GM04504 (cell line): ENCODE data around the gene SNX13.
"Not testable (repeated sequence)": the region's sequence is repeated elsewhere in the genome, so short reads cannot be mapped to it uniquely, and the experiment has no call there.

Source experiments
- DNase-seq: peaks from one replicate; pipeline ENCODE4 v3.0.0-alpha.2; 2012; ENCODE audit warnings: low read depth

SNX13 gene

DNA sequence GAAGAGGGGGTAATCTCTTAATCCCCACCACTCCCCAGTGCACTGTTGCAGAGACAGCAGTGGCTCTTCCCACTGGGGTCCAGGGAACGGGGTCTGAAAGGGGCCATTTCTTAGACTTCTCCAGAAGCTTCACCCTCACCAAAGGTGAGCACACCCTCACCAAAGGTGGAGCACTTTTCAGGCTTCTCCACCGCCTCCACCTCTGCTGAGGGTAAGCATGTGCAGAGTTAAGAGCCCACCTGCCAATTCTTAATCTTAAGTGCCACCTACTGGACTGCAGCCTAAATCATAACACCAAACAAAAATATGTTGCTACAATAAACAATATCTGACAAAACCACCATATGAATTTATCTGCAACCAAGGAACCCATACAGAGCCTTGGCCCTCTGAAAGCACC, 27.0 kb downstream of the SNX13 start:
- DNase-seq = no peak

DNA sequence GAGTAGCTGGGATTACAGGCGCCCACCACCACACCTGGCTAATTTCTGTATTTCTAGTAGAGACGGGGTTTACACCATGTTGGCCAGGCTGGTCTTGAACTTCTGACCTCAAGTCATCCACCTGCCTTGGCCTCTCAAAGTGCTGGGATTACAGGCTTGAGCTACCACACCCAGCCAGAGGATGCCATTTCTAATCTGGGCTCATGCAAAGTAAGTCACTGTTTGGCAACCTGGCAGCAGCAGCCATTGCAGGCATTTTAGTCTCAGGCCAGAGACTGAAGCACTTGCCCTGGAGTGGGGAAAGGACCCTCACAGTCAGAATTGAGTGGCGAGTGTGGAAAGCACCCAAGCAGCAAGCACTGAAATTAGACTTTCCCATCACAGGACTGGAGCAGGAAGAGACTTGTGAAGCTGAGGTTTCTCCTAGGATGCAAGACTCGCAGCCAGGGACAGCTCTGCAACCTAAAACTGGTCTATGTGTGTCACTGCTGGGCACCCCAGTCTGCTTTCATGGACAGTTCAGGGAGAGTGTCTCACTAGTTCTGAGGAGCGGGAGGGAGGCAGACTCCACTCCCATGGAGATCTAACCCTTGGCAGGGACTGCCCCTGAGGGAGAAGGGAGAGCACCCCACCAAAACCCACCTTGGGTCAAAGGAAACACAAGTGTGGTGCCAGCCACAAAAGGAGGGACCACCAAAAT, 27.6 kb downstream of the SNX13 start:
- no peak for DNase-seq

DNA sequence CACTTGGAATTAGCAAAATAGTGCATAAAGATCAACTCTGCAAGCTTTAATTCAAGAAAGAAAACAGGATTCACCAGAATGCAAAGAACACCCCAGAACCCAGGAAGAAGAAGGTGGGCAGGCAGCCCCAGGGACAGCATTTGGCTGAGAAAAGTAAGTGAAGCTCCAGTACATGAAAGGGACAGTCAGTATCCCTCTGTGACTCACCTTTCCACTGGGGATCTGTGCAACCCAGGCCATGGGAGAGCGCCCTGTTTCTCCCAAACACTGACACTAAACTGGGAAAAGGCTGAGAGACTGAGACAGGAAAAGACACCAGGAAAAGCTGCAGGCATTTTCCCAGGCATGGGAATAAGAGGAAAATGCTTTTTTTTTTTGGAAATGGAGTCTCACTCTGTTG, 28.2 kb downstream of the SNX13 start:
- no peak for DNase-seq

DNA sequence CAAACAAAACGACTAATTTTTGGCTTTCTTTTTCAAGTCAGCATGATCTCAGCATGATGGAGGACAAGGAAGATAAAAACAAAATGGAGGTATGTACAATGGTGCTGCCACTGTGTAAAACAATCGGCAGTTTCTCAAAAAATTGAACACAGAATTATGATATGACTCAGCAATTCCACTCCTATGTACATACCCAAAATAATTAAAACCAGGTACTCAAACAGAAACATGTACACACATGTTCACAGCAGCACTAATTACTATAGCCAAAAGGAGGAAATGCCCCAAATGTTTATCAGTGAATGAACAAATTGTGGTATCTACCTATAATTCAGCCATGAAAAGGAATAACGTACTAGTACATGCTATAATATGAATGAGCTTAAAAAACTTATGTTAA, 29.9 kb downstream of the SNX13 start:
- no peak for DNase-seq

DNA sequence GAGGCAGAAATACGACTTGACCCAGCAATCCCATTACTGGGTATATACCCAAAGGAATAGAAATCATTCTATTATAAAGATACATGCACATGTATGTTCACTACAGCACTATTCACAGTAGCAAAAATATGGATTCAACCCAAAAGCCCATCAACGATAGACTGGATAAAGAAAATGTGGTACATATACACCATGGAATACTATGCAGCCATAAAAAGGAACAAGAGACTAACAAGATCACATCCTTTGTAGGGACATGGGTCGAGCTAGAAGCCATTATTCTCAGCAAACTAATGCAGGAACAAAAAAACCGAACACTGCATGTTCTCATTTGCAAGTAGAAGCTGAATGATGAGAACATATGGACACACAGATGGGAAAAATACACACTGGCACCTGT, 31.0 kb downstream of the SNX13 start:
- not testable (repeated sequence) for DNase-seq

DNA sequence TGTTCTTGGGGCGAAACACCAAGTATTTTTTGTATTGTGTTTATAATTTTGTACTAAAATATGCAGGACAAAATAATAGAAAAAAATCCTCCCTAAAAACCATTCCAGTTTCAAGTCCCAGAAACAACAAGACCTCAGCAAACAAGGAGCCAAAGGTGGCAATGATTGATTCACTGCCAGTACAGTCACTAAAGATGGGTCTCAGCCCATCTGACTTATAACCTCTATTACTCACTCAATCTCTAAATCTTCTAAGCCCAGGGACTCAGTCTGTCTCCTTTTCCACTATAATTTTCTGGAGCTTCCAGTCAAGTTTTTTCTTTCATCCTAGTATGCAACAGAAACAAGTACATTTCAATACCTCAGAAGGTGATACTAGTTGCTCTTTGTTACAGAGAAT, 33.3 kb downstream of the SNX13 start:
- DNase-seq = no peak

DNA sequence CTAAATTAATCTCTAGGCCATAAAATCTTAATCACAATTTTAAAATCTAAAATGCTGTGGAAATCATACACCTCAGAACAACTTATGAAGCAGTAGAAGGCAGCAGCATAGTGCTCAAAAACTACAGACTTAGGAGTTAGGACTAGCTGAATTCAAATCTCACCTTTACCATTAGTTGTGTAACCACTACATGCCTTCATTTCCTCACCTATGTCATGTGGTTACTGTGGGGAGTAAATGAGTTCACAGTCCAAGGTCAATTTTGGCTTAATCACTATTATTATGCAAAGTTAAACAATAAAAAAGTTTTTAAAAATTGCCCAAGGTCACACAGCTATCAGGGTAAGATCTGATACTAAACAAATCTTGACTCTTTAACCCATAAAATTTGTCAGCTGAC, 37.0 kb downstream of the SNX13 start:
- no peak for DNase-seq

DNA sequence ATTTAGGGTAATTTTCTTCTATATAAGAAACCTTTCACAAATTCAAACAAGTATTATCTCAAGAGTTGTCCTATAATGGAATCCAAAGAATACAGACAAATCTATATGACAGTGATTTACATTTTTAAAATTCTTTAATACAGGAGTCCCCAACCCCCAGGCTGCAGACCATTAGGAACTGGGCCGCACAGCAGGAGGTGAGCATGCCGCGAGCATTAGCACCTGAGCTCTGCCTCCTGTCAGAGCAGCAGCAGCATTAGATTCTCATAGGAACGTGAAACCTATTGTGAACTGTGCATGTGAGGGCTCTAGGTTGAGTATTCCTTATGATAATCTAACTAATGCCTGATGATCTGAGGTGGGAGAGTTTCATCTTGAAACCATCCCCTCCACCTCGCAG, 37.7 kb downstream of the SNX13 start:
- DNase-seq = no peak

DNA sequence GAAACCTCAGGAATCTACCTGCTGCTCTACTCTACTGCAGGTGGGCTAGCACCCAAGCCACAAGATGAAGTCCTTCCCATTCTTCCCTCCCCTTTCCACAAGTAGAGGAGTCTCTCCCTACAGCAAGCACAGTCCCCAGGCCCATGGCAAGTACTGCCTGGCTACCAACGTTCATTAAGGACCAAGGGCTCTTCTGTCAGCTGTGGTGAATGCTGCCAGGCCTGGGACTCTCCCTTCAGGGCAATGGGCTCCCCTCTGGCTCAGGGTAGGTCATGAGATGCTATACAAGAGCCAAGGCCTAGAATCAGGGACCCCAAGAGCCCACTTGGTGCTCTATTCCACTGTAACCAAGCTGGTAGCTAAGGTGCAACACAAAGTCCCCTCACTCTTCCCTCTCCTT, 39.8 kb downstream of the SNX13 start:
- DNase-seq = no peak

DNA sequence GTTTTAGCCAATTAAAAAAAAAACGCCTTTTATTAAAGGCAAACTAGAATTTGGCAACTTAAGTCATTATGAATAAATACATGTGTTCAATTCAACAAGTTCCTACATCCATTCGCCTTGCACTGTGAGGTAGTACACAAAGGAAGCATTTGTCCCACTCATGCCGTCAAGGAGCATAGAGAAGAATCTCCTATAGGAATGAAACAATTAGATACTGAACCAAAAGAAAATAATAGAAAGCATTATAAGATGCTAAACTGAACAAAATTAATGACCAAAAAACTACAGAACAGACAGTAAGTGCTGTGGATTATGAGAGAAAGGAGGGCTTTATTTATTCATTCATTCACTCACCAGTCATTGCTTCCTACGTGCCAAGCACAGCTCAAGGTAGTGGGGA, 42.2 kb downstream of the SNX13 start:
- DNase-seq = no peak

DNA sequence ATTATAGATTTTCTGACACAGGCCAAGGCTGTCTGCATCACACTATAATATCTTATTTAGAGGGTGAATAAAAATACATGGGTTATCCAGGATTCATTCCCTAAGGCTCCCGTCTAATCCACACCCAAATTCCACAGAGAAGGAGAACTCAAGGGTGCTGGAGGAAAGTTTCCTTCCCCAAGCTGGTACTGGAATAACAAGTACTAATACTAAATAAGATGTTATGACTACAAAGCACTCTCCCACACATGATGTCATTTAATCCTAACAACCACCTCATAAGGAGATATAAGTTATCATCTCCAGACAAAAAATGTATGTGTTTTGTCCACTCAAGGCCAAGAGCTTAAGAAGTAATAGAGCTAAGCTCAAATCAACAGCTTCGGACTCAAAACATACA, 53.0 kb downstream of the SNX13 start:
- DNase-seq = no peak

DNA sequence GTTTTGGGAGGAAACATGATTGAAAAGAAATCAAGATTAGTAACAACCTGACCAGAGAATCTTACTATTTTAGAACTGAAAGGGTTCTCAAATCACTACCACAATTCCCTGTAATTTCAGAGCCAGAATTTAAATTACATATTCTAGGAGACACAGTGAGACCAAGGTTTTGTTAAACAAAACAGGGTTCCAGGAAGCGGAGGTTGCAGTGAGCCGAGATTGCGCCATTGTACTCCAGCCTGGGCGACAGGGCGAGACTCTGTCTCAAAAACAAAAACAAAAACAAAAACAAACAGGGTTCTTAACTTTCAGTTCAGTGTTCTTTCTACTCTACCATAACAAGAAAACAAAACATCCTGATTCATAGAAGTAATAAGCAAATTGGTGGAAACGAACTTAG, 57.6 kb downstream of the SNX13 start:
- DNase-seq = no peak

DNA sequence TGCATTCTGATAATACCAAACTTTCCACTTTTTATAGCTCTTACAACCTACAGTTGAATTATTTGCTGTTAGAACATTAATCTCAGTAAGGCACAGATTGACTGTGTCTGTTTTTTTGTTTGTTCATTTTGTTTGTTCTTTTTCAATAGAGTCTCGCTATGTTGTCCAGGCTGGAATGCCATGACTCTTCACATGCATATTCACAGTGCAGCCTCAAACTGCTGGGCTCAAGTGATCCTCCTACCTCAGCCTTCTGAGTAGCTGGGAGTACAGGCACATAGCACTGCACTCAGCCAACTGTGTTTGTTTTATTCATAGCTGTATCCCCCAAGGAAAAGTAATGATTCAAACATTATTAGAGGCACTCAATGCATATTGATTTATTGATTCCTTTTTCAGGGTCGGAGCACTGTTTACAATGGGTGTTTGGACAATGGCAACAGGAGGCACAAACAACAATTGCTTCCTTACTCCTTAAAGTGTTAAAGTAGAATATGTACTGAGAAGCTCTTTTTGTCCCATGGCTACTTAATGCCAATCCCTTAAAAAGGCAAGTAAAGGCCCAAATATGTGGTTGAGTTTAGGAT, 61.1 kb downstream of the SNX13 start:
- DNase-seq = no peak

DNA sequence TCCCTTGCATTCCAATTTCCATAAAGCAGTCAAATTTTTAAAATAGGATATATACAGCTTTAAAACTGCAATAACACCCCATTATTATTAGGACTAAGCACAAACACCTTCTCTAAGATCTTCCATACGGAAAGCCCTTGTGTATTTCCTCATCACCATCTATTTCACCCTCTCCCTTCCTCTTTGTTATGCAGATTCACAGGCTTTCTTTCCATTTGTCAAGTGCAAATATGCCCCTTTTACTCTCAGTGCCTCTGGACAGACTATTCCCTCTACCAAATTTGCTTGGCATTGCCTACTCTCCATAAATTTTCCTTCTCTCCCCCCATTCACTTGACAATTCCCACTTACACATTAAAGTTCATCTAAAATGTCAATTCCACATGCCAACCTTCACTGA, 61.7 kb downstream of the SNX13 start:
- no peak for DNase-seq

DNA sequence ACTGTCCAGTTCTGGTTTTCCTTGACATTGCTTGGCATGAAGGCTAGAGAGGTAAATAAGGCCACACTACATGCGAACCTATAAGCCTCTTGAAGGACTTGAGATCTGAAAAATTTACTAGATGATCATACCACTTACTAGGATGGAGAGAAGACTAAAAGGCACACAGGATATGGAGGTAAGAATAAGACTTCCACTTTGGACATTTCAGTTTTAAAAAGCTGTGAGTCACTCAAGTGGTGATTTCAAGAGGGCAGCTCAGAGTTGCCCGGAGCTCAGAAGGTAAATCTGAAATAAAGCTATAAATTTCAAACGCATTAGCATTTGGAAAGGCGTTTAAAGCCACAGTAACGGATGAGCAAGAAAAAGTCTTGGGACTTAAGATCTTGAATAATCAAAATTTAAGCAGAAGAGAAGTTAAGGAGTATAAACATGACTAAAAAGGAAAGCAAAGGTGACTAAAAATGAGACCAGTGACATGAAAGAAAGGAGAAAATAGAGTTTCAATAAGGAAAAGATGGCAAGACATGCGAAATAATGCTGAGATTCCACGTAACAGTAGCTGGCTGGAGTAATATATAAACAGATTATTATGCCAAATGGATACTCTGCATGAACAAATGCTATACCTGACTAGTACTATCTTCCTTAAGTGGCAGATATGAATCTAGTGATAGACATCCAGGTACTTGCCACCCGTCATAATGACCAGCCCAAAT, 68.3 kb downstream of the SNX13 start:
- no peak for DNase-seq

DNA sequence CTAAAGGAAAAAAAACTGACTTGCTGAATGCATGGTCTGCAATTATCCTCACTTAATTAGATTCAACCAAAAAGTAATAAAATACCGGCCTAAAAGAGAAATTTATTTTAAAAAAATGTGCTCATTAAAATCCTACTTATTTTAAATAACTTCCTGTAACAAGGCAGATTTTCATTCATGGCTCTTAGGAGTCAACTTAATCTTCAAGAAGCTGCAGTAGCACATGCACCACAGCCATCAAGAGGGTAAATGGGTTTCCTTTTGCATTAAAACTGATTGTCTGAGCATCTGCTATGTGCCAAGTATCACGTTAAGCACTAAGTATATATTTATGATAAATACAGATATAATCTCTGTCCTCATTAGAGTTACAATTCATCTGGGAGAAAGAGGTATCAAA, 69.9 kb downstream of the SNX13 start:
- no peak for DNase-seq

DNA sequence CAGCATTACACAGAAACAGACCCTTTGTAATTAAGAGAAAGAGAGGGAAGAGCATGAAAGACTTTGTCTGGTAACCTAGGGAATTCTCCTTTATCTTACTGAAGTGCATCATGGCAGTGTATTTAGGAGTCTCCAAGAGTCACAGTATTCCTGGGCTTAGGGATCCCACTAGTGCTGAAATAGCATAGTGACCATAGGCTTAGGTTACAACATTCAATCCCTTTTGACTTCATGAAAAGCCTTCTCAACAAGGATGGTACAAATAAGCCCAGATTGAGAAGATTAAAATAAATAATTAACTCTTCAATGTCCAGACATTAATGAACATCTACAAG, 76.5 kb downstream of the SNX13 start:
- DNase-seq = no peak

DNA sequence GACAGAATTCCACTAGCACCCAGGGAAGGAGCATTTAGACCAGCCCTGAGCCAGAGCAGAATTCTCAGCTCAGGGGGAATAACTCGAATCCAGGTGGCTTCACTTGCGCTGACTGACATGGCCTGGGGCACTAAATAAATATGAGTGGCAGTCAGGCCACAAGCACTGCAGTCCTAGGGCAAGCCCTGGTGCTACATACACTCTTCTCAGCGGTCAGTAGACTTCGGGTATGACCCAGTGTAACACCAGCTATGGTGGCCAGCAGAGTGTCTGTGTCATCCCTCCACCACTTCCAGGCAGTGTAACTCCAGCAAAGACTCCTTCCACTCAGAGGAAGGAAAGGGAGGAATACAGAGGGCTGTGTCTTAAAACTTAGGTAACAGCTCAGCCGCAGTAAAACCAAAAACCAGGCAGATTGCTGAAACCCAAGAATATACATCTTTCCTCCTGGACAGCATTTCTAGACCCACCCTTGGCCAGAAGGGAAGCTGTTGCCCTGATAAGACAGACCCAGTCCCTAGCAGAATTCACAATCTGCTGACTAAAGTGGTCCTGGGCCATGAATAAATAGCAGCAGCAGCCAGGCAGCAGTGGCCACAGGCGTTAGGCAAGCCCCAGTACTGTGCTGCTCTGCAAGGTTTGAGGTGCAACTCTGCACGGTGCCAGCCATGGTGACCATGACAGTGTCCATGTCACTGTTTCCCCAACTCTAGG, 77.0 kb downstream of the SNX13 start:
- DNase-seq = no peak

DNA sequence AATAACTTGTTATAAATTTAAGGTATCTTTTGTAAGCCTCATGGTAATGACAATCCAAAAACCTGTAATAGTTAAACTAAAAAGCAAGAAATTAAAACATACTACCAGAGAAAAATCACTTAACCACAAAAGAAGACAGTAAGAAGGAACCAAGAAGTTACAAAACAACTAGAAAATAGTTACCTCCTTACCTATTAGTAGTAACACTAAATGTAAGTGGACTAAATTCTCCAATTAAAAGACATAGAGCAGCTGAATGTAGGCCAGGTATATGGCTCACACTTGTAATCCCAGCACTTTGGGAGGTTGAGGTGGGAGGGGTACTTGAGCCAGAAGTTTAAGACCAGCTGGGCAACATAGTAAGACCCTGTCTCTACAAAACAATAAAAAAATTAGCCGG, 84.0 kb downstream of the SNX13 start:
- DNase-seq = no peak

DNA sequence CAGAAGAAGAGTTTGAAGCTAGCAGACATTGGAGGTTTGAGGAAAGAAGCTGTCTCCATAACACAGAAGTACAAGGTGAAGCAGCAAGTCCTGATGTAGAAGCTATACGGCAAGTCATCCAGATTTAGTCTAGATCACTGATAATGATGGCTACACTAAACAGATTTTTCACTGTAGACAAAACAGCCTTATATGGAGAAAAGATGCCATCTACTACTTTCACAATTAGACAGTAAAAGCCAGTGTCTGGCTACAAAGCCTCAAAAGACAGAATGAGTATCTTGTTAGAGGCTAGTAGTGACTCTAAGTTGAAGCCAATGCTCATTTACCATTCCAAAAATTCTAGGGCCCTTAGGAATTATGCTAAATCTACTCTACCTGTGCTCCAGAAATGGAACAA, 85.1 kb downstream of the SNX13 start:
- no peak for DNase-seq

DNA sequence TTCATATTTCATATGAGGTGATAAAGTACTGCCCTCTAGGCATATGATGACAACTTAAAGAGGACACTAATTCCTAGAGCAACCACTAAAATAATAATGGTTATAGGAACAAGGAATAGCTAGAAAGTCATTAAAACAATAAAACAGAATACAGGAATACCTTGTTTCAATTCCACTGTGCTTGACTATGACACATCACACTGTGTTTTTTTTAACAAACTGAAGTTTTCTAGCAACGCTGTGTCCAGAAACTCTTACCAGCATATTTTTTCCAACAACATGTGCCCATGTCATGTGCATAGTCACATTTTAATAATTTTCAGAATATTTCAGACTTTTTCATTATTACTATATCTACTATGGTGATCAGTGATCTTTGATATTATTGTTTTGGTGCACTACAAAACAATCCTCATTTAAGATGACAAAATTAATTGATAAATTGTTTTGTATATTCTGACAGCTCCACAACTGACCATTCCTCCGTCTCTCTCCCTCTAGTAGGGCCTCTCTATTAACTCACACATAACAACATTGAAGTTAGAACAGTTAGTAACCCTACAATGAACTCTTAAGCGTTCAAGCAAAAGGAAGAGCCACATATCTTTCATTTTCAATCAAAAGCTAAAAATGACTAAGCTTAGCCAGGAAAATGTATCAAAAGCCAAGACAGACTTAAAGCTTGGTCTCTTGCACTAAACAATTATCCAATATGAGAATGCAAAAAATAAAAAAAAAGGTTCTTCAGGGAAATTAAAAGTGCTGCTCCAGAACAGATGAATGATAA, 85.8 kb downstream of the SNX13 start:
- DNase-seq = no peak

DNA sequence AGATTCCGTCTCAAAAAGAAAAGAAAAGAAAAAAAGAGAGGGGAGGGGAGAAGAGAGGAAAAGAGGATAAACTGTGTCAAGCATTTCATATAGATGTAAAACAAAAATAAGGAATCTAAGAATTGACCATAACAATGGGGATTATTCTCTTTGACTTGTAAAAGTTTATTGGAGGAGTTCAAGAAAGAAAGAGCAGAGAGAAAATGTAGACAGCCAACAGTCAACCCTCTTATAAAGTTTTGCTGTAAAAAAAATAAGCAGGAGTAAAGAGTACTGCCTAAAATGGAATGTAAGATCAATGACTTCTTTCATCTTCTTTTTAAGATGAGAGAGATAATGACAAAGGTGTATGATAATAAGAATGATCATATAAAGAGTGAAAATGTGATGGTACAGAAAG, 87.9 kb downstream of the SNX13 start:
- DNase-seq = no peak
